Lung microvascular endothelial cell (primary cell): ENCODE measurements around the gene PKNOX2. TPM values are rescaled to one million over a fixed set of nuclear protein-coding genes. Genes with fewer than 3 reads are reported as not detected.

ENCODE experiments used
- DNase-seq, 2 donors: peaks; one replicate each; pipeline versions ENCODE4 v3.0.0 to v3.0.0-alpha.2; 2010; ENCODE audit warnings: low read depth in 2 of 2
- total RNA-seq: library from RNA; depleted of rRNA; stranded (reverse); fragments of >200 nt; gene quantifications from 2 replicates; pipeline ENCODE4 v1.2.1, GENCODE V29; 2014

The PKNOX2 gene
- total RNA-seq, 1 donor from 2014 or later: not detected

DNA sequence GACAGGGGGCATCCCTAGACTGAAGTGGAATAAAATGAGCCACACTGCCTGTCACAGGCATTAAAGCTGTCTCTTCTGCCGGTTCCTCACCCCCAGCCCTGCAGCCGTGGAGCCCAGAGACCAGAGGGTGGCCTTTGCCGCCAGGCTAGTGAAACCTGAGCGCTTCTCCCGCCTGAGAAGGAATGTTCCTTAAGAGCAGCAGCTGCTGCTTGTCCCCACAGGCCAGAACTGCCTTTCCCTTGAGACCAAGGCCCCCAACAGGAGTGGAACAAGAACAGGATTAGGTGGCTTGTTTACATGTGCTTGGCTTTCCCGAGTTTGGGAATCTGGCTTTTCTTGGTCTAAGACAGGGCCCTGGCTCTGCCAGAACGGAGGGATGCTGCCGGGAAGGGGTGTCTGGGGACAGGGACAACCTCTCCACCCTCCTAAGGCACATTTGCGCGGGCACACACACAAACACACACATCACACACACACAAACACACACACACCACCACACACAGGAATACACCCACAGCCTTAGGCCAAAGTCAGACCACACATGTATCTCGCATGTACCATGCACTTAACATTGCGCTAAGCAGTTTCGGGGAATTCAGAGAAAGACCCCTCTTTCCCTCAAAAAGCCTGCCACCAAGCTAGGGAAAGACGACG lies 239.7 kb downstream of the PKNOX2 start:
- DNase-seq: no peak

DNA sequence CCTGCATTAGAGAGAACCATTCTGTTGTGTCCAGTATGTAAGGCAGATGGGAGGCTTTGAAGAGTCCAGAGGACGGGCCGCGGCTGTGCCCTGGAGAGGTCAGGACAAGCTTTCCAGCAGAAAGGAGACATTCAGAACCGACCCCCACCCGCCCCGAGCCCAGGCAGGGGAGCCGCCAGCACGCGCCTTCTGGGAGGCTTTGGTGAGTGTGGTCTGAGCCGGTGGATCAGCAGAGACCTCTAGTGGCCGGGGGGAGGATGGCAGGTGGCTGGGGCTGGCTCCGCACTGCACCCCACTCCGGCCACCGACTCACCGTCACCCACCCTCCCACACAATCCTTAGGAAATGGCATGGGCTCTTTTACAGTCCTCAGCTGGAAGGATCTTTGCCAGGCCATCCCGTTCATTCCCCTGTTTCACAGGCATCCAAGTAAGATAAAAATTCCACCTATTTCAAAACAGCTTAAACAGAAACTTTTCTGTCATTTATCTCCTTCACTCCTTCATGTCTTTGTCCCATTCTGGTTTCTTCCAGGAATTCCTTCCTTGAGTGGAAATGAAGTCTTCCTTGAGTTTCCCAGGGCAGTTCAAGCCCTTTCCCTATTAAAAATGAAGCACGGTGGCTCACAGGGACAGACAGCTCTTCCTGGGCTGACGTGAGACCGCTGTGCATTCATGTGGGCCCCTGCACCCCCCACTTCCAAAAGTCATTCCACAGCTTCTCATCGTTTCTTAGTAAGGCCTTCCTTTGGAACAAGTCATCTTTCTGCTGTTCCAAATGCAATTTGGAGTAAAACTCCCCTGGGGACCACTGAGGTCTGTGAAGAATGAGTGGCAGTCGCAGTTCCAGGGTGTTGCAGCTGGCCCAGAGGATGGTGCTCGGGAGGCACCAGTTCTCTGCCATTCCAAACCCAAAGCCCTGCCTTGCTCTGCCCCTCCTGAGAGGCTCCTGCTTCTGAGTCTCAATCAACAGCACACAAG lies 240.6 kb downstream of the PKNOX2 start:
- peak; percentile 51 to 67 for DNase-seq

DNA sequence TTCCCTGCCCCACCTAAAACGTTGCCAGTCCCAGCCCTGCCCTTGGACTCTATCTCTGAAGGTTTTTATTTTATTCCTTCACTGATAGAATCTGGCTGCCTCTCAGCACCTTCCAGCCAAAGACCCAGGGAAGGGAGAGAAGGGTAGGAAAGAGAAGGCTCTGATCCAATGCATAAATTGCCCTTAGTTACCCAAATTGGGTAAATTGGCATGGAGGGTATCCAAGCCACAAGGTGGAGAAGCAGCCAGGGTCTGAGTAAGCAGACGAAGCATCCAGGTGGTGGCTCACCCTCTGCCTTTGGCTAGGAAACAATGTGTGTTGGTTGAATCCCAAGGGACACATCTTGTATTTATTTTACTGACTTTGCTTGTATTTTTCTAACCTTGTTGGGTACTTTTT lies 242.5 kb downstream of the PKNOX2 start:
- DNase-seq: no peak

DNA sequence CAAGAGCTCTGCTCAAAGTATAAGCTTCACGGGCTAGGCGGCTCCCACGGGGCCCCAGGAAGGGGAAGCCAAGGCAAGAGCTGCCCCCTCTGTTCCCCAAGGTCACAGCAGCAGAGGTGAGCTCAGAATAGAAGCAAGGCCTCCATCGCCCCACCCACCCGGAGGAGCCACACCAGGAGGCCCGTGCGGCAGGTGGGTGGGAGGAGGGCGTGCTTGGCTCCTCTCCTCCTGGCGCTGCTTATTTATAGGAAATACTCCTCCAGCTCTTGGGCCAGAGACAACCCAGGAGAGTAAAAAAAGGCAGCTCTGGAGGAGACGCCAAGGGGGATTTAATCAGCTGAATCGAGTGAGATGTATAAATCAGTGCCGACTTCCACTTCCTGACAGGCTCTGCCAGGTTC lies 243.8 kb downstream of the PKNOX2 start:
- DNase-seq: no peak

DNA sequence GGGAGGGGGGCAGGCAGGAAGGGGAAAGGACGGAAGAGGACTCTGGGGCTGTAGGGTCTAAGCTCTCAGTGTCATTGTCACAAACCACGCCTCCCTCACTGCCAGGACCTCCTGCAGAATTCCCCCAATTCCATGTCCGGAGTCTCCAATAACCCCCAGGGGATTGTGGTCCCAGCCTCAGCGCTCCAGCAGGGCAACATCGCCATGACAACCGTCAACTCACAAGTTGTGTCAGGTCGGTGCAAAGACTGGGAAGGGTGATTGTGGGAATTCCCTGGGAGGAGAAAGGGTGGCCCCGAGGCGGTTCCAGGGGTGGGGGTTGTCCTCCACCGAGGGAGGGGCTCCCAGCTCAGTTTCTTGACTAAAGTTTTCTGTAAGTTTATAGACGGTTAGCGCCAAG lies 245.5 kb downstream of the PKNOX2 start:
- no peak for DNase-seq

GRCh38 chr11:125412177-125412496 lies 247.6 kb downstream of the PKNOX2 start:
- DNase-seq: no peak

DNA sequence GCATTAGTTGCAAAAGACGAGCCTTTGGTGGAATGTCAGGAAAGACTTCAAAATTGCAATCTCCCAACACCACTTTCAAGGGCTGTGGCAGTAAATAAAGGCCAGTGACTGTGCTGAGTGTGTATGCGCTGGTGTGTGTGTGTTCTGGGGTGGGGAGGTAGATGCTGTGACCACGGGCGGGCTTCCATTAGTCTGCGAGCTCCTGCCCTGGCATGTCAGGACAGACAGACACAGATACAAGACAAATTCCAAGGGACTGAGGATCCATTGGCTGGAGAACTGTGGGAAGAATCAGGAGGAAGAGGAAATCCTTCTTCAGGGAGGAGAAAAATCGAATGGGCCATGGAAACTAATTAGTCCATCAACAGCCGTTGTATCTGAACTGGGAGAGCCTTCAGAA lies 248.0 kb downstream of the PKNOX2 start:
- no peak for DNase-seq

DNA sequence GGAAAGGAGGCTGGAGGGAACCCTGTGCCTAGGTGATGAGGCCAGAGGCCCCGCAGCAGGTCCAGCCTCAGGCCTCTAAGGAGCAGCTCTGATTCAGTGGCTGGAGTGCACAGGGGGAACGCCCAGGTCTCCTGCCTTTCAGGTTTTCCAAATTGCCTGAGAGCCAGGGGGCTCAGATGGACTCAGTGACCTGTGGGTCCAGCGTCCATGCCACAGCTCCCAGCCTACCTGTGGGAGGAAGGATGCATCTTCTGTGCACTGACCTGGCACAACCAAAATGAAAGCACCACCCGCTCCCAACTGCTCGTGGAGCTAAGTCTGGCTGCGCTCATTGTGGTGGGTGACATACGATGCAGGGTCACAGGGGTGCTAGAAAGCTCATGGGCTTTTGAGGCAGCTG lies 248.7 kb downstream of the PKNOX2 start:
- no peak for DNase-seq

- DNase-seq: no peak
Measured at GRCh38 chr11:125414121-125414520, 249.6 kb downstream of the PKNOX2 start.

DNA sequence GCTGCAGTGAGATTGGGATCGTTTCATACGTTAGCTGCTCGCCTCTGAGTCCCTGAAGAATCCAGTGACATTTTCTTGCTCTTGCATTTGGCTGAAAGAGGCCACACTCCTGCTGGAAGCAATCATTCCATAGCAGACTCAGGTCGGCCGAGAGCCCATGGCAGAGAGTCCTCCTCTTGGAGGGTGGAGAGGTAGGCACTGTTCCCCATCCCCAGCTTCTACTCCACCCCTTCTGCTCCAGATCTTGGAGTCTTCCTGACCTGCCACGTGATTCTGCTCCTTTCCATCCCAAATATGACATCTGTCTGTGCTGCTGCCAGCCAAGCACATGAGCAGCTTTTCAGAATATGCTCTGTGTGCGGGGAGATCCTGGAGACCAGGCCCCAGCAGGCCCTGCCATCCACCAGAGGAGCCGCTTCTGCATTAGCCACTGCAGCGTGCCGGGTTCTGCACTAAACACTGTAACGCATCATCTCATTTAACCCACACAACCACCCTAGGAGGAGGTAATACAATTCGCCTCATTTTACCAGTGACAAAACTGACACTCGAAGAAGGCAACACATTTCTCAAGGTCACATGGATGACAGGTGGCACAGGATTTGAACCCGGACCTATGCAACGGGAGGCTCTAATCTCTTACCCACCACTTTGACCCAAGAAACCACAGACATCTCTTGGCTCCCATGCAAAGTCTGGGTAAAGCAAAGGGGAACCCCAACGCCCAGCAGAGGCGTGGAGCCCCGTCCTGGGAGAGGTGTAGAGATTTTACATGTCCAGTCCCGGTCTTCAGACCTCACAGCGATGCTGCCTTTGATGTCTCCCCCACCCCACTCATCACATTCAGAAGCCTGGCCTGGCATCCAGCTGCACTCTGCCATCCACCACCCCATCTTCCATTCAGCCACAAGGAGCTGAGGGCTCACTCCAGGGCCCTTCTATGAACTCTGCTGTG lies 252.7 kb downstream of the PKNOX2 start:
- no peak for DNase-seq

DNA sequence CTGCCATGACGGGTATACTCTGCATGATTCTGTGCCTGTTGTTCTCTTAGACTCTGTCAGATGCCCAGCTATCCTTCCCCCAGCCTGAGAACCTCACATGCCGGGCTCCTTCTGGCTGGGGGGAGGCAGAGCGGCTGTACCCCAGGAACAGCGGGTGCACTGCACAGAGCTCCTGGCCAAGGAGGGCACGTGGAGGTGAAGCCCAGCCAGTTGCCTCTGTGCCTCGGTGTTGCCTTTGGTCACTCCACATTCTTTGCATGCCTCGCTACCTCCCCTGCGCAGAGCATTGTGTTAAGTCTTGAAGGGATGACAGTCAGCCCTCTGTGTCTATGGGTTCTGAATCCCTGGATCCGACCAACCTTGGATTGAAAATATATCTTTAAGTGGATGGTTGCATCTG lies 253.8 kb downstream of the PKNOX2 start:
- DNase-seq: no peak

DNA sequence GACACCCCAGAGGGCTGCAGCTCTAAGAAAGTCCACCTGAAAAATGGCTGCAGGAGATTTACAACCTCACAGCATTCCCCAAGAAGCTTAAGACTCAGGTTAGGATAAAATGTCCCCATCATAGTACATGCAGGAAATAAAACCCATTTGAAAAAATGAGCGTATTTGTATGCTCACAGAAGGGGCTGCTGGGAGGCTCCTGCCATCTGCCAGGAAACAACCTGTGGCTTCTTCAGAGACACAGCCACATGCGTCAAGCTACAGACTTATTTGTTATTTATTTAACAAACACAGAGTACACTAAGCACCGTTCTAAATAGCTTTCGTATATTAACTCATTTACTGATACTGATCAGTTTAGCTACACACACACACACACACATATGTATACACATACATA lies 258.1 kb downstream of the PKNOX2 start:
- DNase-seq: no peak

DNA sequence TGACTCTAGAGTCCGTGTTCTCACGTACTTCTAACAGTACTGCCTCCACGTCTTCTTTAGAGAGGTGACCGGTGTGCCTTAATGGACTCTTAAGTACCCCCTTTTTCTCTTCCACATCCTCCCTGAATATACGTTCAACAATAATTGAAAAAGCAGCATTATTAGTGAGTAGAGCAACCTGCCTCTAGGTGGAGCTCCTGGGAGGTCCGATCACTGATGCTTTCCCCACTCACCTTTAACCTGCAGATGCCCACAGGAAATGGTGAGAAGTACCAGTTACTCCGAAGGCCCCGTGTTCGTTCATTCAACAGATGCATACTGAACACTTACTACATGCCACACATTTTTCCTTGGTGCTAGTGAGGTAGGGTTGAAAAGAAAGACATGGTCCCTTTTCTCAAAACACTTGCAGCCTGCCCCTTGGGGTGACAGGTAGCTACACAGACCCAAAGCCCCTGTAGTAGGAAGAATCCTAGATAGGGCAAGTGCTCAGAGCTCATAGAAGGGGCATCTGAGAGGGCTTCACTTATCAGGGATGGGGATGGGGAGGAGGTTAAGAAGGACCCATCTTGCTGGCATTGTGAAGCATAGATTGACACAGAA lies 258.8 kb downstream of the PKNOX2 start:
- DNase-seq: no peak

DNA sequence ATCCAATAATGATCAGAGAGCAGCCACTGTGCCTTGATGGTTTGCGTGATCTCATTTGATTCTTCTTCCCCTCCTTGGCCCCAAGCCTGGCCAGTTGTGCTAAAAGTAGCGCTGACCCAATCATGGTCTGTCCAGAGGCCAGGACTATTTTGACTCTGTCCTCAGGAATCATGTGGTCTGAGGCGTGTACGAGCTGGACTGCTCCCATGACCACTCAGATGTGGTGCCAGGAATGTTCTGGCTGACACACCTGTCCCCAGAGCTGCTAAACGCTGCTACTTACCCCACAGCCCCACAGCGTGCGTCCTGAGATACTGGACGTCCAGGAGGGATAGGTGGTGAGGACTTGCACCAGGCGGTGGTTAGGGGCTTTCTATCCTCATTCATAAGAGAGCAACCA lies 261.1 kb downstream of the PKNOX2 start:
- DNase-seq: no peak

- no peak for DNase-seq
Measured at GRCh38 chr11:125426818-125427528, 262.4 kb downstream of the PKNOX2 start.

- DNase-seq: no peak
Measured at GRCh38 chr11:125428486-125429173, 264.1 kb downstream of the PKNOX2 start.

GRCh38 chr11:125429174-125429707 lies 264.7 kb downstream of the PKNOX2 start:
- DNase-seq: peak; percentile 68 to 74

DNA sequence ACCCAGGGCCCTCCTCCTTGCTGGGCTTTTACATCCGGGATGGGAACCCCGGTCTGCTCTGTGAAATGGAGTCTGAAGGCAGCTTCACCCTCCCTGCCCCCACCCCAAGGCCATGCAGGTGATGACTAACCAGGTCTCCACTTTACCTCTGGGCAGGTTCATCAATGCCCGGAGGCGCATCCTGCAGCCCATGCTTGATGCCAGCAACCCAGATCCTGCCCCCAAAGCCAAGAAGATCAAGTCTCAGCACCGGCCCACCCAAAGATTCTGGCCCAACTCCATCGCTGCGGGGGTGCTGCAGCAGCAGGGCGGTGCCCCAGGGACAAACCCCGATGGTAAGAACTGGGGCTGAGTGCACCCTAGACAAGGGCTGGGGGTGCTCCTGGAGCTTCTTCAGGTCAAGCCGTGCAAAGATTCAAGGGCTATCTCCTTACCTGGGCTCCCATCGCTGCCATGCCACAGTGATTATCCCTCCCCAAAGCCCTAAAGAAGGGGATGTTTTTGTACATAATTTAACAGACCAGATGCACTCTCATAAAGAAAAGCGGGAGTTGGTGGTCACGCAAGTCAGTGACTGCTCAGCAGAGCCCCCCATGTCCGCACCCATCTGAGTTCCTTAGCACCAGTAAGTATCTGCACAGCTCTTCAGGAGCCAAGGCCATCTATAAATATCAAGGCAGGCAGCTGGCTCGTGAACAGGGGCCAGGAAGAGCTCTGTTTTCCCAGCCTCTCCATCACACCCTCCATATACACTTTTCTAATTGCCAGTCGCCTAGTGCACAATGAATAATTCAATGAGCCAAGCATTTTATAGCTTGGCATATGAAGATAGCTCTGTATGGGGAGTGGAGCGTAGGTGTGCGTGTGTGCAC lies 265.5 kb downstream of the PKNOX2 start:
- DNase-seq: no peak

DNA sequence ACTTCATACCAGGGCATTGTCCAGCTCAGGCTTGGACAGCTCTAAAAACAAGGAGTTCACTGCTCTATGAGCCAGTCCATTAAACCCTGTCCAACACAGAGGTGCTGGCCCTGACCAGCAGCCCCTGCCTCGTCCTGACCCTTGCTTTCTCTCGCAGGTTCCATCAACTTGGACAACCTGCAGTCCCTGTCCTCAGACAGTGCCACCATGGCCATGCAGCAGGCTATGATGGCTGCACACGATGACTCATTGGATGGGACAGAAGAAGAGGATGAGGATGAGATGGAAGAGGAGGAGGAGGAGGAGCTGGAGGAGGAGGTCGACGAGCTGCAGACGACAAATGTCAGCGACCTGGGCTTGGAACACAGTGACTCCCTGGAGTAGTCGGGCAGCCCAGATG lies 266.5 kb downstream of the PKNOX2 start:
- no peak for DNase-seq
